ENCODE results near the gene ATF4. TPM values are rescaled to one million over a fixed set of nuclear protein-coding genes. Genes with fewer than 3 reads are reported as not detected.

Gene ATF4
- total RNA-seq = 300 and 303 TPM in 2 replicates

- intact Hi-C loops (cut with micrococcal nuclease) = loop anchor here (1.0 to 10.0 kb wide), 12 partner anchors 12 to 1924 kb away; partner anchors contain the start of genes CBX6, CBX7, DNAL4 and GTPBP1
Measured at GRCh38 chr22:39520226-39521105, at the start of gene ATF4. Gene ATF4, plus strand, starts transcription at chr22:39520562. Its CDS starts 884 bp downstream, at chr22:39521446.

DNA sequence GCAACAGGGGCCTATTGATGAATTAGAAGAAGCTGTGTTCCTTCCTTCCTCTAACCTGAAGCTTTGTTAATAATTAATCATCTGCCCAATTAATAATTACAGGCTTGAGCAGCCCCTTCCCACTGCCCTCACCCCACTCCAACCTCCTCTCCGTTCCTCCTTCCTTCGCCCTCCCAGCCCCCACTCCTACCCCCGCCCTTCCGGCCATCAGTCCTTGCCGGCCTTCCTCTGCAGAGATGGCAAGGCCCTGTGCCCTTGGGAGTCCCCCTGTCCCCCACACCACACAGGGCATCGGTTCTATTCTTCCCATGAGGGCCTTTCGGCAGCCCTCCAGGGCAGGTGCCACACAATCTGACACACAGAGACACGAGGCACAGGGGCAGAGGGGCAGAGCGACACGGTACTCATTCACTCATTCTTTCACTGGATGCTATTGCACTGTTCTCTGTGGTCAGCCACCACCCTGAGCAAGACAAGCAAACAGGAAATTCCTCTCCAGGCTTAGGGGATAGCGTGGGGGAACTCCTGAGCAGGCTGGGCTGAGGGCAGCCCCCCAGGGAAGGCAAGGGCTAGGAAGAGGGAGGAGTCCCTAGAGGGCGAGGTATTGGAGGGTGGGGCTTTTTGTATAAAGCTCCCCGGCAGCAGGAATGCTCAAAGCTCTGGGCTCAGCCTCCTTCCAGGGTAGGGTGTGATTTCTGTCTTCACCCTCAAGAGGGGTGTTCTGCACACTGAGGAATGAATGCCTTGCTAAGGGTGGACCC, 48.8 kb upstream of the ATF4 start:
- intact Hi-C loops (cut with micrococcal nuclease) = no loop called here

DNA sequence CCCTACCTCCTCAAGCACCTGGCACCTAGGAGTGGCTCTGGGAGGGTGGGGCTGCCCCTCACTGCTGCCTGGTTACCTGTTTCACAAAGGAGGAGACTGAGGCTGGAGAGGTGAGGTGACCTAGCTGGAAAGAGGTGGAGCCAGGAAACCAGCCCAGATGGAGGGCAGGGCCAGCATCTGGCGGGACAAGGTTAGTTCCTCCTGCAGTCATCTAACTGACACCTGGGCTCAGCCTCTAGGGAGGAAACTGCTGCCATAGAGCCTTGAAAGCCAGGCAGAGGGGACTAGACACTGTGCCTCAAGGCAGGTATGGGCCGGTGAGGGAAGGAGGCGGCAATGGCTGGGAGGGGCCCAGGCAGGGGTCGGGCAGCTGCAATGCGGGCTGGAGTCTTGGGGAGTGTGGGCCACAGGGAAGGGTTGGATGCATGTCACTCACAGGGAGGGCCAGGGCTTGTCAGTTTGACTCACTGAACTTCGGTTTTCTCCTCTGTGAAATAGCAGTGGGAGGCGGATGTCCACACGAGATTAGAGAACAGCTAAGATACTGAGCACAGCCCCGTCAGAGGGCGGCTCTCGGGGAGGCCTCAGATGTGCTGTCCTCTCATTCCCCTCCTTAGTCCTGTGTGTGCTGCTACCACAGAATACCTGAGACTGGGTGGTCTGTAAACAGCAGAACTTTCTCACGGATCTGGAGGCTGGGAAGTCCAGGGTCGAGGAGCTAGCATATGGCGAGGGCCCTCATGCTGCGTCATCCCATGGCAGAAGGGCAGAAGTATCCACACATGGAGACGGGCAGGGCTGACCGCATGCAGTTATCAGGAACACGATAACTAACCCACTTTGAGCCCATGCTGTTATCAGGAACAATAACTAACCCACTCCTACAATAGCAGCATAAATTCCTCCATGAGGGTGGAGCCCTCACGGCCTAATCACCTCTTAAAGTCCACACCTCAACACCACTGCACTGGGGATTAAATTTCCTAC, 47.5 kb upstream of the ATF4 start:
- intact Hi-C loops (cut with micrococcal nuclease) = no loop called here

GRCh38 chr22:39473851-39474250, 46.5 kb upstream of the ATF4 start:
- intact Hi-C loops (cut with micrococcal nuclease) = no loop called here

- intact Hi-C loops (cut with micrococcal nuclease) = no loop called here
Measured at GRCh38 chr22:39474351-39475111, 45.8 kb upstream of the ATF4 start.

DNA sequence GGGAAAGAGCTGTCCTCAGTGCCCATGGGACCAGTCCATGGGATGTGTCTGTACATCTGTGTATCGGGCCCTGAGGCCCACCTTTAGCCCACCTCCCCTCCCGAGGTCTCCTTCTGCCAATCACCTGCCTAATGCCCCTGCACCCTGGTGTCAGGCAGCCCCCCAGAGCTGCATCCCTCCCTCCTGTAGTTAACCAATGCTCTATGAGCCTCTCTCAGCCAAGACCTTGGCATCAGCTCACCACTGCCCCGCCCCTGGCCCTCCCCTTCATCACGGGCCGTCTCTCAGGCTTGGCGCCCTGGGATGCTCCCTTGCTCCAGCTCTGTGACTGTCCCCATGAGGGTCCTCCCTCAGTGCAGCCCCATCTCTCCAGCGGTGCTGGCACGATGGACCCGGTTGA, 45.0 kb upstream of the ATF4 start:
- intact Hi-C loops (cut with micrococcal nuclease) = no loop called here

DNA sequence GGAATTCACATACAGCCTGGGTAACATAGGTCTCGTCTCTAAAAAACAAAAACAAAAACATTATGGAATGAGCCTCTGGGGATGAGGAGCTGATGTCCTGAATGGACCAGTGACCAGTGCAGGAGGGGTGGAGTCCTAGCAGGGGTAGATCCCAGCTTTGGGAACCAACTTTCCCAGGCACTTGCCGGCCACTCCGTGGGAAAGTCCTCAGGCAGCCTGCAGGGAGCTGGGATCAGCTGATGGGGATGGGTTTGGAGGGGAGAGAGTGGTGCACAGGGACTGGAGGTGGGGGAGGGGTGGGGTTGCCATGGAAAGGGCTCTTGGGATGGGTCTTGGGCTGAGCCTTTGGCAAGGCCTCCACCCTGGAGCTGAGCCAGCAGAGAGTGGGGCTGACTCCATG, 44.5 kb upstream of the ATF4 start:
- intact Hi-C loops (cut with micrococcal nuclease) = no loop called here

DNA sequence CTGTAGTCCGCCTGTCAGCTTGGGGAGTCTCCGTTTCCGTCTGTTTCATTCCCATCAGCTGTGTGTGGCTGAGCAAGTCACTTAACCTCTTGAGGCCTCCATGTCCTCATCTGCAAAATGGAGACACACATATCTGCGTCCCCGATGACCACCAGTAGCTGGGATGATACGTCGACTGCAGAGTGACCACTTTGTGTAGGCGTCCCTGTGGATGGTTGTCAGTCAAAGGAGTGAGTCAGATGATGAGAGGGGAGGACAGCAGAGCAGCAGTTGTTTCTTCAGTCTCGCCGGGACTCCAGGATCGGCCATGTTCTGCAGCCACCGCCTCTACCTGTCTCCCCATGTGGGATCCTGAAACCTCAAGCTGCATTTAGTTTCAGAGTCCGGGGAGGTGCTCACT, 43.7 kb upstream of the ATF4 start:
- intact Hi-C loops (cut with micrococcal nuclease) = no loop called here

DNA sequence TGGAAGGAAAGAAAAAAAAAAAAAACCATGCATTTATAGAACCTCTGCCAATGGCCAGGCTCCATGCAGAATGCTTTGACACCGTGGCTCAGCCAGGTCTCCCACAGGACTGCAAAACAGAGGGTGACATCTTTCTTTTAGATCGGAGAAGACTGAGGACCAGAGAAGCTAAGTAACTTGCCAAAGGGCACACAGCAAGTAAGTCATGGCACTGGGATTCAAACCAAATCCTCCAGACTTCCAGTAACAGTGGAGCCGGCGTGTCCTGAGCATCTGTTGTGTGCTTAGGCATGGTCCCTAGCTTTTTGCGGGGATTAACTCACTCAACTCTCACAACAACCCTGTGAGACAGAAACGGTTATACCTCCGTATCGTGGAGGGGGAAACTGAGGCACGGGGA, 42.8 kb upstream of the ATF4 start:
- intact Hi-C loops (cut with micrococcal nuclease) = no loop called here

DNA sequence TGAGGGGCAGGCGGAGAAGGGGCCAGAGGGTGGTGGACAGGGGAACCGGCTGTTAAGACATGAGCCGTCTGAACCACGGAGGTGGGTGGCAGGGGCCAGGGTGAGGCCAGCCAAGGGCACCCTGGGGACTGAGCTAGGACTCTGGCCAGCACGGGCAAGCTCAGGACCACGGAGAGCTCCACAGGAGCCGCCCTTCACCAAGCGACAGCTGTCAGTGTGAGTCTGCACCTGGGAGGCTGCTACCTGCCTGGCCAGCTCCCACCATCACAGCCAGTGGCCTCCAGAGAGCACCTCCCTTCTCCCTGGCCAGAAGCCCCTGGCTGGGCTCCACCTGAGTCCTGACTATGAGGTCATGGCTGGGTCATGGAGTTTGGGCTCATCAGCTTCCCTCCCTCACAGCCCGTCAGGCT, 41.9 kb upstream of the ATF4 start:
- intact Hi-C loops (cut with micrococcal nuclease) = no loop called here

DNA sequence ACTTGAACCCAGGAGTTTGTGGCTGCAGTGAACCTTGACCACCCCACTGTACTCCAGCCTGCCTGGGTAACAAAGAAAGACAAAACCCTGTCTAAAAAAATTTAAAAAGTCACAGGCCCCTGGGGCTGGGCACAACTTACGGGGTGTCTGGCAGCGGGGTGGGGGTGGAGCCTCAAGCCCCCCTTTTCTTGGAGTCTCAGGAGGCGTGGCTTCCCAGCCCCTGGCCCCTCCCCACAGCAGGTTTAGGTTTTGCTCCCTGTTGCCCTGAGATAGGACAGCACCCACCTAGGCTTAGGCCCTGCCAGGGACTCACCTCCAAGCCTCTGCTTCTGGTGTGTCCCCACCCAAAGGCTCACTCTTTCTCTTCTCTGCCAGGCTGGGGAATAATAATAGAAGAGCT, 41.1 kb upstream of the ATF4 start:
- intact Hi-C loops (cut with micrococcal nuclease) = no loop called here

- intact Hi-C loops (cut with micrococcal nuclease) = no loop called here
Measured at GRCh38 chr22:39480557-39480956, 39.8 kb upstream of the ATF4 start.

GRCh38 chr22:39481054-39481453, 39.3 kb upstream of the ATF4 start:
- intact Hi-C loops (cut with micrococcal nuclease) = no loop called here

GRCh38 chr22:39481595-39481994, 38.8 kb upstream of the ATF4 start:
- intact Hi-C loops (cut with micrococcal nuclease) = no loop called here

DNA sequence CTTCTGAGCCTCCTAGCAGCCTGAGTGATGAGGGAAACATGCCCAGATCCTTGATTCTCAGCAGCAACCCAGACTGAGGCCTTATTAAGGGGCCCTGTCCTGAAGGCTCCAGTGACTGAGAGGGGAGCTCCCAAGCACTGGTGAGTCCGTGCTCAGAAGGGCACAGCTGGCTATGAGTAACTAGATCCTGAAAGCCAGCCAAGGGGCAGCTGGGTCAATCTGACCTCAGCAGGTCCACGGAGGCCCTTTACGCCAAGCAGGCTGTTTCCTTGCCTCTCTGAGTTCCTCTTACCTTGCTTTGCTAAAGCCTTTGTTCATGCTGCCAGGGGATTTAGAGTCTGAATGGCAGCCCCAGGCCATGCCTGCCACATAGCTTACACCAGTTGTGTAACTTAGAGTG, 37.6 kb upstream of the ATF4 start:
- intact Hi-C loops (cut with micrococcal nuclease) = no loop called here

DNA sequence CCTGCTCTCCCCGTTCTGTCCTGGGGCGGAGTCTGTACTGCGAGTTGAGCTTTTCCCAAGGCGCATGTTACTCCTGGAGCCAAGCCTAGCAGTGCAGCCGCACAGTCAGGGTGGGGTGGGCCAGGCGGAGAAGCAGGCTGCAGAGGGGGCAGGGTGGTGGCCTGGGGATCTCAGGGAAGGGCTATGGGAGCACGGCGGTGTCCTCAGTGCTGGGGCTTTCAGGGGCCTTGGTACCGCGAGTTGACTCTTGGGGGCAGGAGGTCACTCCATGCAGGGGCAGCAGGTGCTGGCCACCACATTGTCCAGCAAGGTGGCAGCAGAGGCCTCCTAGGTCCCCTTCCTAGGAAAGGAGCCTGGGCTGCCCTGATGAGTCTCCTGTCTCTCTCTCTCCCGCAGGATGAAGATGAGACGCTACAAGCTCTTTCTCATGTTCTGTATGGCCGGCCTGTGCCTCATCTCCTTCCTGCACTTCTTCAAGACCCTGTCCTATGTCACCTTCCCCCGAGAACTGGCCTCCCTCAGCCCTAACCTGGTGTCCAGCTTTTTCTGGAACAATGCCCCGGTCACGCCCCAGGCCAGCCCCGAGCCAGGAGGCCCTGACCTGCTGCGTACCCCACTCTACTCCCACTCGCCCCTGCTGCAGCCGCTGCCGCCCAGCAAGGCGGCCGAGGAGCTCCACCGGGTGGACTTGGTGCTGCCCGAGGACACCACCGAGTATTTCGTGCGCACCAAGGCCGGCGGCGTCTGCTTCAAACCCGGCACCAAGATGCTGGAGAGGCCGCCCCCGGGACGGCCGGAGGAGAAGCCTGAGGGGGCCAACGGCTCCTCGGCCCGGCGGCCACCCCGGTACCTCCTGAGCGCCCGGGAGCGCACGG, 33.2 kb upstream of the ATF4 start:
- intact Hi-C loops (cut with micrococcal nuclease) = no loop called here

DNA sequence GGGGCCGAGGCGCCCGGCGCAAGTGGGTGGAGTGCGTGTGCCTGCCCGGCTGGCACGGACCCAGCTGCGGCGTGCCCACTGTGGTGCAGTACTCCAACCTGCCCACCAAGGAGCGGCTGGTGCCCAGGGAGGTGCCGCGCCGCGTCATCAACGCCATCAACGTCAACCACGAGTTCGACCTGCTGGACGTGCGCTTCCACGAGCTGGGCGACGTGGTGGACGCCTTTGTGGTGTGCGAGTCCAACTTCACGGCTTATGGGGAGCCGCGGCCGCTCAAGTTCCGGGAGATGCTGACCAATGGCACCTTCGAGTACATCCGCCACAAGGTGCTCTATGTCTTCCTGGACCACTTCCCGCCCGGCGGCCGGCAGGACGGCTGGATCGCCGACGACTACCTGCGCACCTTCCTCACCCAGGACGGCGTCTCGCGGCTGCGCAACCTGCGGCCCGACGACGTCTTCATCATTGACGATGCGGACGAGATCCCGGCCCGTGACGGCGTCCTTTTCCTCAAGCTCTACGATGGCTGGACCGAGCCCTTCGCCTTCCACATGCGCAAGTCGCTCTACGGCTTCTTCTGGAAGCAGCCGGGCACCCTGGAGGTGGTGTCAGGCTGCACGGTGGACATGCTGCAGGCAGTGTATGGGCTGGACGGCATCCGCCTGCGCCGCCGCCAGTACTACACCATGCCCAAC, 32.4 kb upstream of the ATF4 start:
- intact Hi-C loops (cut with micrococcal nuclease) = no loop called here

DNA sequence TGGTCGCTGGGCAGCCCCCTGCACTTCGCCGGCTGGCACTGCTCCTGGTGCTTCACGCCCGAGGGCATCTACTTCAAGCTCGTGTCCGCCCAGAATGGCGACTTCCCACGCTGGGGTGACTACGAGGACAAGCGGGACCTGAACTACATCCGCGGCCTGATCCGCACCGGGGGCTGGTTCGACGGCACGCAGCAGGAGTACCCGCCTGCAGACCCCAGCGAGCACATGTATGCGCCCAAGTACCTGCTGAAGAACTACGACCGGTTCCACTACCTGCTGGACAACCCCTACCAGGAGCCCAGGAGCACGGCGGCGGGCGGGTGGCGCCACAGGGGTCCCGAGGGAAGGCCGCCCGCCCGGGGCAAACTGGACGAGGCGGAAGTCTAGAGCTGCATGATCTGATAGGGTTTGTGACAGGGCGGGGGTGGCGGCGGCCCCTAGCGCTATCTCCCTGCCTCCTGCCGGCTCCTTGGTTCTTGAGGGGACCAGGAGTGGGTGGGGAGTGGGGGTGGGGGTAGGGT, 31.7 kb upstream of the ATF4 start:
- intact Hi-C loops (cut with micrococcal nuclease) = no loop called here
